HG02571 (cell line): ENCODE results near the gene CERT1.
"Not testable (repeated sequence)": the region's sequence is repeated elsewhere in the genome, so short reads cannot be mapped to it uniquely, and the experiment has no call there.

Experiments
- ATAC-seq: cut with Tn5 transposase; IDR thresholded peaks from one replicate; pipeline ENCODE4 v1.9.1; 2021; ENCODE audit warnings: mild to moderate bottlenecking, moderate library complexity; ENCODE audit not compliant: unreplicated experiment

CERT1 gene

GRCh38 chr5:75511435-75512382, at the start of gene CERT1, which contains the start of gene POLK:
Gene CERT1, minus strand, starts transcription at chr5:75511629. Its CDS starts 422 bp downstream, at chr5:75511207.
Gene POLK, plus strand, starts transcription at chr5:75511891.
- ATAC-seq = peak; percentile 89

DNA sequence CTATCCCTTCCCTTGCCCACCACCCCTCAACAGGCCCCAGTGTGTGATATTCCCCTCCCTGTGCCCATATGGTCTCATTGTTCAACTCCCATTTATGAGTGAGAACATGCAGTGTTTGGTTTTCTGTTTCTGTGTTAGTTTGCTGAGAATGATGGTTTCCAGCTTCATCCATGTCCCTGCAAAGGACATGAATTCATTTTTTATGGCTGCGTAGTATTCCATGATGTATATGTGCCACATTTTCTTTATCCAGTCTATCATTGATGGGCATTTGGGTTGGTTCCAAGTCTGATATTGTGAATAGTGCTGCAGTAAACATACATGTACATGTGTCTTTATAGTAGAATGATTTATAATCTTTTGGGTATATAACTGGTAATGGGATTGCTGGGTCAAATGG, 49.2 kb upstream of the CERT1 start:
- ATAC-seq = not testable (repeated sequence)

DNA sequence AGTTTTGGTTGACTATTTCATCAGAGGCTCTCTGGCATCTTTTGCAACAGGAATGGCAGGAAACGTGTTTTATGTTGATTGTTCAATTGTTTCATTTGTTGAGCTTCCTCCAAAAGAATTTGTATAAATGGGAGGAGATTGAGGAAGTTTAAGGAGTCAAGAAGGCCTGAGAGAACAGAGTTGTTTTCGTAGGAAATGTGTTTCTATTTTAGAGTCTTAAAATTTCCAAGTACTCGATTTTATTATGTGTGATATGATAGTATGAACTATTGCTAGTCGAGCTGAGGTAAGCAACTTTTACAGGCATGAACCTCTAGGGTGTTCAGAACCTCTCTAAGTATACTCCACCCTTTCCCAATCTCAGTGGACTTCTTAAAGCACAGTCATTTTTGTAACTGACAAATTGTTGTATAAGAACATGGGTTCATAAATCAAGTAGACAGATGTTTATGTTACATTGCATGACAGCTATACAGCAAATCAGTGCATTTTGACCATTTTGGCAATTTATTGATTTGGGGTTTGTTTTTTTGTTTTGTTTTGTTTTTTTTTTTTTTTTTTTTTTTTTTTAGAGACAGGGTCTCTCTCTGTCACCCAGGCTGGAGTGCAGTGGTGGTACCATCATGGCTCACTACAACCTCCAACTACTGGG, 47.7 kb upstream of the CERT1 start:
- ATAC-seq = no peak

GRCh38 chr5:75558221-75558620, 46.8 kb upstream of the CERT1 start:
- ATAC-seq = no peak

DNA sequence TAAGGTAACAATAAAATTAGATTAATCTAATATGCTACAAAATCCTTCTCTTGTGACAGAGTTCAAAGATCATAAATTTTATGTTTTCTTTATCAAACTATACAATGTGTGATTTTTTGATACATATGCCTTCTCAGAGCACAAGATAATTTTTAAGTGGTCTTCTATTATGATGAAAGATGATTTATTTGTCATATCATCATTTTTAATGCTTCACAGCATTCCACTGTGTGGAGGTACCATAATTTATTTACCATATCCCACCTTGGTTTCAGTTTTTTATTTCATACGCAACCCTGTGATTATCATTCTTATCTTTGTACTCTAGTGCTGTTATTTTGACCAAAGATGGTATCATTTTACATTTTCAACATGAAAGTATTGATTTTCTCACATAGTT, 41.9 kb upstream of the CERT1 start:
- no peak for ATAC-seq

- no peak for ATAC-seq
These were observed 41.3 kb upstream of the CERT1 start for GRCh38 chr5:75552764-75553163.

GRCh38 chr5:75551471-75551870, 40.0 kb upstream of the CERT1 start:
- no peak for ATAC-seq

GRCh38 chr5:75550597-75550996, 39.2 kb upstream of the CERT1 start:
- no peak for ATAC-seq

- no peak for ATAC-seq
These were observed 36.4 kb upstream of the CERT1 start for GRCh38 chr5:75547812-75548211.

GRCh38 chr5:75546830-75547229, 35.4 kb upstream of the CERT1 start:
- no peak for ATAC-seq

DNA sequence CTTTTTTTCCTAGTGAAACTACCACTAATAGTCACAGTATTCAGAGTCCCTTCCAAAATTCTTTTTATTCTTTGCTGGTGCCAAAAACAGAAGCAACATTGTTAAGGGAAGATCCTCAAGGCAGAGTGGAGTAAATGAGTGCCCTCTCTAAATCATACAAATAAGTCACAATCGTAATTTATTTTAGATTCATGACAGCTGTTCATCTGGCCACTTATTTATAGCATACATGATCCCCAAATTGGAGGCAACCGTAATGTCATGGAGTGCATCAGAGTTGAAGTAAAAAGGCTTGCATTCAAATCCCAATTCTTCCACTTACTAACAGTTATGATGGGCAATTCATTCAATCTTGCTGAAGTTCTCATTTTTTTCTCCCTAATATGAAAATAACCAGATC, 33.7 kb upstream of the CERT1 start:
- ATAC-seq = no peak

DNA sequence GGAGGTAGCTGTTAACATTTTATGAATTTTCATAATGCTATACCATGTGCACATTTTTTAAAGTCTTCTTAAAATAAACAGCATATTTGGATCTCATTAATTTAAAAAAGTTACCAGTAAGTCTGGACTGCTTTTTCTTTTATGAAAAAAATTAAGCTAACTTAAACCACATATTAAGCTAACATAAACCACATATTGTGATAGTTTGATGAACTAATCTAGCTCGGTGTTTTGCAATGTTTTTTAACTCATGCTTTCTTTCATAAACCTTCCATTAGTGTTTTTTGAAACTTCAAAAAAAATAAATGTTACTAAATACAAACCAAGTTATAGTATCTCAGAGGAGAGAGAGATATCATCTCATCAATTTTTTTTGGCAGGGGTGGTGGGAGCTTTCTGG, 26.8 kb upstream of the CERT1 start:
- ATAC-seq = no peak

GRCh38 chr5:75536694-75537360, 25.4 kb upstream of the CERT1 start:
- ATAC-seq = no peak

GRCh38 chr5:75536147-75536546, 24.7 kb upstream of the CERT1 start:
- ATAC-seq = no peak

- ATAC-seq = no peak
These were observed 23.3 kb upstream of the CERT1 start for GRCh38 chr5:75534734-75535133.

DNA sequence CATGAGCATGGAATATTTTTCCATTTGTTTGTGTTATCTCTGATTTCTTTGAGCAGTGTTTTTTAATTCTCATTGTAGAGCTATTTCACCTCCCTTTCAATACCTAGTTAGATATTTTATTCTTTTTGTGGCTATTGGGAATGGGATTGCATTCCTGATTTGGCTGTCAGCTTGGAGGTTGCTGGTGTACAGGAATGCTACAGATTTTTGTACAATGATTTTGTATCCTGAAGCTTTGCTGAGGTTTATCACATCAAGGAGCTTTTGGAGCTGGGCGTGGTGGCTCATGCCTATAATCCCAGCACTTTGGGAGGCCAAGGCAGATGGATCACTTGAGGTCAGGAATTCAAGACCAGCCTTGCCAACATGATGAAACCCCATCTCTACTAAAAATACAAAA, 22.3 kb upstream of the CERT1 start:
- not testable (repeated sequence) for ATAC-seq

GRCh38 chr5:75532190-75532589, 20.8 kb upstream of the CERT1 start:
- ATAC-seq = no peak

DNA sequence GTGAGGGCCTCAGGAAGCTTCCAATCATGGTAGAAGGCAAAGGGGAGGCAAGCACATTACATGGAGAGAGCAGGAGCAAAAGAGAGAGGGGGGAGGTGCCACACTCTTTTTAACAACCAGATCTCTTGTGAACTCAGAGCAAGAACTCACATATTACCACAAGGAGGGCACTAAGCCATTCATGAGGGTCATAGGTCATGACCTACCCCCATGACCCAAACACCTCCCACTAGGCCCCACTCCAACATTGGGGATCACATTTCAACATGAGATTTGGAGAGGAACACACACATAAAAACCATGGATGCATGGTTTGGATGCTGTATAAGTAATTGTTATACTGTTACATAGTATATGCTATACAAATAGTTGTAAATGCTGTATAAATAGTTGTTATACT, 17.8 kb upstream of the CERT1 start:
- no peak for ATAC-seq

DNA sequence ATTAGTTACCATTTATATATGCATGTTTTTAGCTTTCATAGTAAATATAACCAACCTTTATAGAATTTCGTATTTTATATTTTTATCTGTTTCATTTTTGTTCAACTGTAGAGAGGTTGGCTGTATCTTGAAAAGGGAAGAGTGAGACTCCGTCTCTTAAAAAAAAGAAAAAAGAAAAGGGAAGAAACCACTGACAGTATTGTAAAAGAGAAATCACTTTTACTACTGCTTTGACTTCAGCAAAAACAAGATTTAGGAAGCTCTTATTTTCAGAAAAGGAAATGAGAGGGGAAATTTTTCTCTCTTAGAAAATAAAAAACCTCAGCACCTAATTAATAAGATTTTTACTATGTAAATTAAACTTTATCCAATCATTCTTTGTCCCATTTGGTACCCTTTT, 14.6 kb upstream of the CERT1 start:
- ATAC-seq = no peak

DNA sequence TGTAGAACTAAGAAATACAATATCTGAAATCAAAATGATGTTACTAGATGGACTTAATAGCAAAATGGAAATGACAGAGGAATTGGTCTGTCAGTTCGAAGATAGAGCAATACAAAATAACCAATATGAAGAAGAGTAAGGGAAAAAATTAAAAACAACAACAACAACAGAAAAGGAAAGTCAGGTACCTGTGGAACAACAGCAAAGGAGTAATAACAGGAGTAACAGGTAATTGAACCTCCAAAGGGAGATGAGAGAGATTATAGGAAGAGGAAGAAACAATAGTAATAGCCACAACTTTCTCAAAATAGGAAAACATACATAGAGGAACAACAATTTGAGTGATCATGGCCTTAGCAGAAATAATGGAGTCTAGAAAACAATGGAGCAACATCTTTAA, 13.9 kb upstream of the CERT1 start:
- ATAC-seq = no peak

GRCh38 chr5:75524591-75524990, 13.2 kb upstream of the CERT1 start:
- ATAC-seq = no peak

- ATAC-seq = peak; percentile 92
These were observed 12.6 kb upstream of the CERT1 start for GRCh38 chr5:75524071-75524470.
